Measurements from ENCODE around the gene EFHC1.

EFHC1 gene

GRCh38 chr6:52560462-52560861 lies 140.3 kb downstream of the EFHC1 start:
- no peak for FAIRE-seq

- no peak for FAIRE-seq
Measured at GRCh38 chr6:52562911-52563310, 142.8 kb downstream of the EFHC1 start.

GRCh38 chr6:52564856-52565255 lies 144.7 kb downstream of the EFHC1 start:
- FAIRE-seq: no peak

GRCh38 chr6:52566201-52566600 lies 146.1 kb downstream of the EFHC1 start:
- FAIRE-seq: no peak

- FAIRE-seq: no peak
Measured at GRCh38 chr6:52566853-52567279, 146.7 kb downstream of the EFHC1 start.

- FAIRE-seq: no peak
Measured at GRCh38 chr6:52568320-52568719, 148.2 kb downstream of the EFHC1 start.

GRCh38 chr6:52570291-52570700 lies 150.2 kb downstream of the EFHC1 start:
- FAIRE-seq: no peak

- FAIRE-seq: no peak
Measured at GRCh38 chr6:52571099-52571755, 151.1 kb downstream of the EFHC1 start.

GRCh38 chr6:52572536-52572935 lies 152.4 kb downstream of the EFHC1 start:
- no peak for FAIRE-seq

GRCh38 chr6:52573295-52573694 lies 153.2 kb downstream of the EFHC1 start:
- FAIRE-seq: no peak
